WERI-Rb-1 (cell line): ENCODE results near the gene ILK.

Source experiments
- DNase-seq: peaks from one replicate; pipeline ENCODE4 v3.0.0-alpha.2; 2020
- H3K27ac ChIP-seq: fragments of 250-450 bp; sonication (Bioruptor Pico); 2 replicates; pipeline ENCODE4 v1.5.1; 2020; ENCODE audit warnings: mild to moderate bottlenecking, moderate library complexity
- H3K27me3 ChIP-seq: fragments of 250-450 bp; sonication (Bioruptor Pico); 2 replicates; pipeline ENCODE4 v1.5.1; 2021; ENCODE audit warnings: mild to moderate bottlenecking, low read depth, moderate library complexity; ENCODE audit not compliant: insufficient read depth, severe bottlenecking
- H3K36me3 ChIP-seq: fragments of 250-450 bp; sonication (Bioruptor Pico); 2 replicates; pipeline ENCODE4 v1.5.1; 2020; ENCODE audit warnings: mild to moderate bottlenecking, moderate library complexity
- H3K4me3 ChIP-seq: 2 replicates; pipeline ENCODE4 v1.5.1; 2011; ENCODE audit warnings: low read depth, mild to moderate bottlenecking, control low read depth, low read length
- H3K9me3 ChIP-seq: fragments of 250-450 bp; sonication (Bioruptor Pico); 2 replicates; pipeline ENCODE4 v1.5.1; 2021; ENCODE audit warnings: mild to moderate bottlenecking, moderate library complexity; ENCODE audit not compliant: severe bottlenecking
- TF ChIP-seq, protein P1 (sequence below): IDR thresholded peaks from 2 replicates; pipeline ENCODE4 v1.5.1; 2011; ENCODE audit warnings: low read depth, mild to moderate bottlenecking, control low read depth, inconsistent platforms, low read length

The ILK gene

DNA sequence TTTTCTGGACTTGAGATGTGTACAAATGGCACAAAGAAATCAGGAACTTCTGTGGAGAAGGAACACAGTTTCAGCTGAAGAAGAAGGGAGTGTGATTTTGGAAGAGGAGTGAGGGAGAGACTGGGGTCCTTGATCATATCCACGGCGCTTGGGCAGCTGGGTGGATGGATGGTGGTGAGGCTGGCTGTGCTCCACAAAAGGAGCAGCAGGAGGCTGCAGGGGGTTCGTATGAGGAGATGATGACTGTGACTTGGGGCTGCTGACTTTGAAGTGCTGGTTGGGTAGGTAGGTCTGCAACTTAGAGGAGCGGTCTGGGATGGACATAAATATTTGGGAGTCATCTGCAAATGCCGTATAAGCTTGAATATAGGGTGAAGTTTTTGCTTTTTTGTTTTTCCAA lies 53.4 kb downstream of the ILK start:
- H3K36me3 ChIP-seq: peaks cover 4% of the 10 kb centered on the region
- no peaks in the 10 kb centered on the region for H3K9me3 ChIP-seq
- no peaks in the 10 kb centered on the region for H3K27me3 ChIP-seq
- H3K4me3 ChIP-seq: no peak overlapping the region
- H3K27ac ChIP-seq: no peak overlapping the region
- DNase-seq: no peak
- TF ChIP-seq, protein P1, sequence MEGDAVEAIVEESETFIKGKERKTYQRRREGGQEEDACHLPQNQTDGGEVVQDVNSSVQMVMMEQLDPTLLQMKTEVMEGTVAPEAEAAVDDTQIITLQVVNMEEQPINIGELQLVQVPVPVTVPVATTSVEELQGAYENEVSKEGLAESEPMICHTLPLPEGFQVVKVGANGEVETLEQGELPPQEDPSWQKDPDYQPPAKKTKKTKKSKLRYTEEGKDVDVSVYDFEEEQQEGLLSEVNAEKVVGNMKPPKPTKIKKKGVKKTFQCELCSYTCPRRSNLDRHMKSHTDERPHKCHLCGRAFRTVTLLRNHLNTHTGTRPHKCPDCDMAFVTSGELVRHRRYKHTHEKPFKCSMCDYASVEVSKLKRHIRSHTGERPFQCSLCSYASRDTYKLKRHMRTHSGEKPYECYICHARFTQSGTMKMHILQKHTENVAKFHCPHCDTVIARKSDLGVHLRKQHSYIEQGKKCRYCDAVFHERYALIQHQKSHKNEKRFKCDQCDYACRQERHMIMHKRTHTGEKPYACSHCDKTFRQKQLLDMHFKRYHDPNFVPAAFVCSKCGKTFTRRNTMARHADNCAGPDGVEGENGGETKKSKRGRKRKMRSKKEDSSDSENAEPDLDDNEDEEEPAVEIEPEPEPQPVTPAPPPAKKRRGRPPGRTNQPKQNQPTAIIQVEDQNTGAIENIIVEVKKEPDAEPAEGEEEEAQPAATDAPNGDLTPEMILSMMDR: no peak

DNA sequence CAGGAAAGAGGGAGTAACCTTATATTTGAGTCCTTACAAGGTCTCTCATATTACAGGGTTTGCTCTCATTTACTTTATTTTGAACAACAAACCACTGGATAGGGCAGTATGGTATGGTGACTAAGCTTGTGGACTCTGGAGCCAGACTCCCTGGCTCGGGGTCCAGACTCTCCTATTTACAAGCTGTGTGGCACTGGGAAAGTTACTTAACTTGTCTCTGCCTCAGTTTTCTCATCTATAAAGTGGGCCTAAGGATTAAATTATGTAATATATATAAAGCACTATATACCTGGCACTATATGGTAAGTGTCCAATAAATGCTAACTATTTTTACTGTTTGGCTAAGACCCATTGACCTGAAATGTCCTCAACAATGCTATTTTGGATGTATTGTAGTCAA lies 53.8 kb downstream of the ILK start:
- Histone ChIP-seq H3K9me3 (no peaks in the 10 kb centered on the region), H3K4me3 (no peak overlapping the region), H3K27ac (no peak overlapping the region), H3K27me3 (no peaks in the 10 kb centered on the region), H3K36me3 (peaks cover 4% of the 10 kb centered on the region)
- TF ChIP-seq, protein P1: no peak
- no peak for DNase-seq

DNA sequence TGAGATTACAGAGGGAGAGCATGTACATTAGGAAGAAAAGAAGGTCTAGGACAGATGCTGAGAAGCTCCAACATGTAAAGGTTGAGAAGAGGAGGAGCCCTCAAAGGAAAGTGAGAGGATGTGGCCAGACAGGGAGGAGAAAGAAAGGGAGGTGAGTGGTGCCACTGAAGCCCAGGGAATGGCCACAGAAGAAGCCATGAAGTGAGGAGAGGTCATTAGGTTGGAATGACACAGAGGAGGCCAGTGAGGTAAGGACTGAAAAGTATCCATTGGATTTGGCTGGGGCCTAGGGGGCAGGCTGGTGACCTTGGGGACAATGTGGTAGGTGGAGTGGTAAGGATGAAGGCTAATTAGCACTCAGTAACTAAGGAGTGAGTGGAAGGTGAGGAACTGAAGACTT lies 55.1 kb downstream of the ILK start:
- peaks cover 4% of the 10 kb centered on the region for H3K36me3 ChIP-seq
- TF ChIP-seq, protein P1: no peak
- no peak overlapping the region for H3K27ac ChIP-seq
- no peaks in the 10 kb centered on the region for H3K9me3 ChIP-seq
- no peaks in the 10 kb centered on the region for H3K27me3 ChIP-seq
- no peak overlapping the region for H3K4me3 ChIP-seq
- DNase-seq: no peak
